Endothelial cell (in vitro differentiated cells): Measurements from ENCODE around the gene MVK. TPM values are rescaled to one million over a fixed set of nuclear protein-coding genes. Genes with fewer than 3 reads are reported as not detected.

Experiments
- DNase-seq: peaks from one replicate; pipeline ENCODE4 v3.0.0; 2021; ENCODE audit warnings: low spot score
- H3K27ac Mint-ChIP-seq: one replicate; pipeline ENCODE4 v1.8.0; 2021; ENCODE audit warnings: mixed read lengths, inconsistent platforms; ENCODE audit not compliant: unreplicated experiment
- H3K27me3 Mint-ChIP-seq: one replicate; pipeline ENCODE4 v1.8.0; 2021; ENCODE audit warnings: mild to moderate bottlenecking, moderate library complexity, mixed read lengths, inconsistent platforms; ENCODE audit not compliant: unreplicated experiment
- H3K36me3 Mint-ChIP-seq: one replicate; pipeline ENCODE4 v1.8.0; 2021; ENCODE audit warnings: mild to moderate bottlenecking, low read depth, mixed read lengths, inconsistent platforms; ENCODE audit not compliant: unreplicated experiment
- H3K4me1 Mint-ChIP-seq: one replicate; pipeline ENCODE4 v1.8.0; 2021; ENCODE audit warnings: mild to moderate bottlenecking, mixed read lengths, inconsistent platforms; ENCODE audit not compliant: unreplicated experiment
- H3K4me3 Mint-ChIP-seq: one replicate; pipeline ENCODE4 v1.8.0; 2021; ENCODE audit warnings: mild to moderate bottlenecking, mixed read lengths, inconsistent platforms; ENCODE audit not compliant: unreplicated experiment
- H3K9me3 Mint-ChIP-seq: one replicate; pipeline ENCODE4 v1.8.0; 2021; ENCODE audit warnings: mixed read lengths, inconsistent platforms; ENCODE audit not compliant: unreplicated experiment
- total RNA-seq: library from RNA; stranded (reverse); fragmentation: NEBNext Ultra II Directional; extraction: Animal tissue kit (Norgen Biotek cat#: 25700); gene quantifications from one replicate; pipeline ENCODE4 v1.2.1, GENCODE V29; 2021; ENCODE audit not compliant: unreplicated experiment
- TF ChIP-seq, protein P1 (sequence below): fragments of 200-600 bp; sonication (generic); IDR thresholded peaks from one replicate; pipeline ENCODE4 v1.5.0; 2021; ENCODE audit warnings: antibody characterized with exemption; ENCODE audit not compliant: unreplicated experiment

The MVK gene
- total RNA-seq, 1 donor from 2014 or later = 40.7 TPM

DNA sequence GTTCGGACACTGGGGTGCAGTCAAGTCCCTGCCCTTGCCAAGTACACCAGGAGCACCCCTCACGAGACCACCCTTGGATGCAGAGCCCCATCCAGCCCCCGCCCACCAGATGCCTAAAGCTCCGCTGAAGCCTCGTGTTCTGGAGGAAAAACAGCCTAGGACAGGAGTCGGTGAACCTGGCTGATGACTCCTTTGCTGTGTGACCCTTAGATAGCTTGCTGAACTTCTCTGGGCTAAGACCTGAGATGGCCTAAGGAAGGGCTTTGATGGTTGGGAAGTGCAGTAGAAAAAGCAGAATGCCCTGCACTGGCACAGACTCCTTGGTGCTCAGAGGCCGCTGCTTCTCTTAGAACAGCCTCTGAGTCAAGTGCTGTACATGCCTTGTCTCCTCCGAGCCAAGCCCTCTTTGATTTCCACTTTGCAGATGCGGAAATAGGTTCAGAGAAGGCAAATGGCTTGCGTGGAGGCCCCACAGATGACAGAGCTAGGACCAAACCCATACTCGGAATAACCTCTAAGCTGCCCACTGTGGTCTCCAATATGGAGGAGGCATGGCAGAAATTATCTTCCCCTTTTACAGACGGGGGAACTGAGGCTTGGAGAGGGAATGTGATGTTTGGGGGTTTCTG, 52.3 kb downstream of the MVK start:
- Mint-ChIP-seq H3K4me3 (no peak overlapping the region), H3K27me3 (peaks cover 2% of the 10 kb centered on the region), H3K27ac (no peak overlapping the region), H3K36me3 (no peaks in the 10 kb centered on the region), H3K9me3 (no peaks in the 10 kb centered on the region), H3K4me1 (no peaks in the 10 kb centered on the region)
- no peak for DNase-seq
- TF ChIP-seq, protein P1, sequence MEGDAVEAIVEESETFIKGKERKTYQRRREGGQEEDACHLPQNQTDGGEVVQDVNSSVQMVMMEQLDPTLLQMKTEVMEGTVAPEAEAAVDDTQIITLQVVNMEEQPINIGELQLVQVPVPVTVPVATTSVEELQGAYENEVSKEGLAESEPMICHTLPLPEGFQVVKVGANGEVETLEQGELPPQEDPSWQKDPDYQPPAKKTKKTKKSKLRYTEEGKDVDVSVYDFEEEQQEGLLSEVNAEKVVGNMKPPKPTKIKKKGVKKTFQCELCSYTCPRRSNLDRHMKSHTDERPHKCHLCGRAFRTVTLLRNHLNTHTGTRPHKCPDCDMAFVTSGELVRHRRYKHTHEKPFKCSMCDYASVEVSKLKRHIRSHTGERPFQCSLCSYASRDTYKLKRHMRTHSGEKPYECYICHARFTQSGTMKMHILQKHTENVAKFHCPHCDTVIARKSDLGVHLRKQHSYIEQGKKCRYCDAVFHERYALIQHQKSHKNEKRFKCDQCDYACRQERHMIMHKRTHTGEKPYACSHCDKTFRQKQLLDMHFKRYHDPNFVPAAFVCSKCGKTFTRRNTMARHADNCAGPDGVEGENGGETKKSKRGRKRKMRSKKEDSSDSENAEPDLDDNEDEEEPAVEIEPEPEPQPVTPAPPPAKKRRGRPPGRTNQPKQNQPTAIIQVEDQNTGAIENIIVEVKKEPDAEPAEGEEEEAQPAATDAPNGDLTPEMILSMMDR = no peak

- Mint-ChIP-seq H3K36me3 (no peaks in the 10 kb centered on the region), H3K27me3 (peaks cover 2% of the 10 kb centered on the region), H3K9me3 (no peaks in the 10 kb centered on the region), H3K4me1 (no peaks in the 10 kb centered on the region), H3K4me3 (no peak overlapping the region), H3K27ac (no peak overlapping the region)
- TF ChIP-seq, protein P1 = no peak
- no peak for DNase-seq
Observed at GRCh38 chr12:109626378-109627115, 53.0 kb downstream of the MVK start.

DNA sequence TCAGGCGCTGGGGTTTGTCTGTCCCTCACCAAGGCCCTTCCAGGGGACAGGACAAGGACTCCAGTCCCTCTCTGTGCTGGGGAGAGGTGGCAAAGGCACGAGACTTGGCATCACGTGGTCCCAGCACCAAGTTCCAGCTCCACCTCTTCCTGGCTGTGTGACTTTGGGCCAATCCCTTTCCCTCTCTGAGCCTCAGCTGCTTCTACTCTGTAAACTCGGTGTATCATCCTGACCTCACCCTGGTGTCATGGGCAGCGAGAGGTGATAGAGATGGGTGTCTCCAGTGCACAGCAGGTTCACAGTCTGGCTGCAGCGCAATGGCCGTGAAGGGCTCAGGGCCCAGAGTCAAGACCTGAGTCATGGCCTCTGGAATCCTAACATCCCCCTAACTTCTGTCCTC, 54.0 kb downstream of the MVK start:
- Mint-ChIP-seq H3K4me3 (no peak overlapping the region), H3K27ac (no peak overlapping the region), H3K9me3 (no peaks in the 10 kb centered on the region), H3K27me3 (peaks cover 4% of the 10 kb centered on the region), H3K36me3 (no peaks in the 10 kb centered on the region), H3K4me1 (no peaks in the 10 kb centered on the region)
- DNase-seq = no peak
- TF ChIP-seq, protein P1 = no peak

GRCh38 chr12:109630107-109630506, 56.5 kb downstream of the MVK start:
- H3K27me3 Mint-ChIP-seq = peaks cover 6% of the 10 kb centered on the region
- no peaks in the 10 kb centered on the region for H3K4me1 Mint-ChIP-seq
- TF ChIP-seq, protein P1 = no peak
- H3K36me3 Mint-ChIP-seq = no peaks in the 10 kb centered on the region
- no peak overlapping the region for H3K27ac Mint-ChIP-seq
- H3K4me3 Mint-ChIP-seq = no peak overlapping the region
- H3K9me3 Mint-ChIP-seq = no peaks in the 10 kb centered on the region
- no peak for DNase-seq

GRCh38 chr12:109630815-109631214, 57.2 kb downstream of the MVK start:
- TF ChIP-seq, protein P1 = no peak
- H3K27ac Mint-ChIP-seq = no peak overlapping the region

More at GRCh38 chr12:109630815-109631214, 57.2 kb downstream of the MVK start:
- H3K4me1 Mint-ChIP-seq = no peaks in the 10 kb centered on the region
- no peaks in the 10 kb centered on the region for H3K9me3 Mint-ChIP-seq
- no peaks in the 10 kb centered on the region for H3K36me3 Mint-ChIP-seq
- peaks cover 6% of the 10 kb centered on the region for H3K27me3 Mint-ChIP-seq
- no peak for DNase-seq
- H3K4me3 Mint-ChIP-seq = no peak overlapping the region
